ENCODE measurements around the gene PPIF.
A peak's percentile ranks its signal among the peaks of the same experiment; 100 is the strongest.

PPIF gene

DNA sequence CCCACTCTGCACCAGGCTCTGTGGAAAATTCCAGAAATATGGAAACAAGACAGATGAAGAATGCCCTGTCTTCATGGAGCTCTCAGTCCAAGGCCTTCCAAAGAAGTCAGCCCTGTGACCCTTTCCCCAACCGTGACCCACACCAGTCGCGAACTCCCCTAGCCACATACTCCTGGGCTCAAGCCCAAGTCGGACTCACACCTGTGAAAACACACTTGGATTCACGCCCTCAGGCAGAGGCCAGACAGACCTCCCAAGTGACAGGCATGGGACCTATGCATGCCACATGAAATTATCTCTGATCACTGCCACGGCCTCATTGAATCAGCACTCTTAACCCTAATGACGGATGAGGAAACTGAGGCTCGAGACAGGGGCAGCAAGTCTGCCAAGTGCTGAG lies 55.7 kb downstream of the PPIF start:
- Histone ChIP-seq H4K8ac (ENCODE audit: low read length) (peak overlapping the region; percentile 71), H2AFZ (ENCODE audit: low read depth, low read length) (no peak overlapping the region), H3K4me1 (ENCODE audit: control insufficient read depth, insufficient read depth, low read depth, low read length) (peaks cover 92% of the 10 kb centered on the region), H2AK5ac (ENCODE audit: low read length, severe bottlenecking) (peak overlapping the region; percentile 67), H2BK120ac (ENCODE audit: low read depth, low read length) (peak overlapping the region; percentile 96), H2BK5ac (ENCODE audit: low read depth, low read length, poor library complexity, severe bottlenecking) (no peak overlapping the region), H4K91ac (ENCODE audit: low read length) (peak overlapping the region; percentile 87), H3K36me3 (ENCODE audit: control insufficient read depth in 1 of 2, insufficient read depth in 2 of 2, low read depth in 1 of 2, low read length in 2 of 2) (peaks cover 31 to 34% of the 10 kb centered on the region in 2 experiments), H2BK15ac (ENCODE audit: low read depth, poor library complexity, severe bottlenecking) (no peak overlapping the region), H3K14ac (ENCODE audit: low read length in 2 of 2) (peak overlapping the region in 1 of 2 experiments; percentile 45), H3K23ac (ENCODE audit: low read length in 2 of 2) (peak overlapping the region in 1 of 2 experiments; percentile 23), H3K4me3 (ENCODE audit: insufficient read depth in 1 of 2, low read depth in 1 of 2, low read length in 2 of 2) (peak overlapping the region in 1 of 2 experiments; percentile 39), H3K79me1 (replicated peaks; ENCODE audit: low read length, poor library complexity, severe bottlenecking) (peaks cover 25% of the 10 kb centered on the region), H3K18ac (ENCODE audit: low read depth in 1 of 2, low read length in 2 of 2) (peak overlapping the region; percentile 86 to 93), H3K27me3 (ENCODE audit: control insufficient read depth in 1 of 2, insufficient read depth in 1 of 2, low read length in 2 of 2) (no peaks in the 10 kb centered on the region), H3K27ac (ENCODE audit: low read length, poor library complexity, severe bottlenecking) (peak overlapping the region; percentile 23), H2BK12ac (ENCODE audit: low read length in 2 of 2) (peak overlapping the region; percentile 73 to 88), H3K4me2 (ENCODE audit: low read length, poor library complexity, severe bottlenecking) (no peak overlapping the region), H3K9ac (ENCODE audit: low read length) (peak overlapping the region; percentile 81), H3K4ac (ENCODE audit: low read depth in 1 of 2, low read length in 2 of 2) (peak overlapping the region; percentile 78 to 96), H3K9me3 (ENCODE audit: control insufficient read depth, low read length) (no peaks in the 10 kb centered on the region)
- WGBS = 81% methylated on average over 8 of the region's 8 CpGs
- no peak for DNase-seq

DNA sequence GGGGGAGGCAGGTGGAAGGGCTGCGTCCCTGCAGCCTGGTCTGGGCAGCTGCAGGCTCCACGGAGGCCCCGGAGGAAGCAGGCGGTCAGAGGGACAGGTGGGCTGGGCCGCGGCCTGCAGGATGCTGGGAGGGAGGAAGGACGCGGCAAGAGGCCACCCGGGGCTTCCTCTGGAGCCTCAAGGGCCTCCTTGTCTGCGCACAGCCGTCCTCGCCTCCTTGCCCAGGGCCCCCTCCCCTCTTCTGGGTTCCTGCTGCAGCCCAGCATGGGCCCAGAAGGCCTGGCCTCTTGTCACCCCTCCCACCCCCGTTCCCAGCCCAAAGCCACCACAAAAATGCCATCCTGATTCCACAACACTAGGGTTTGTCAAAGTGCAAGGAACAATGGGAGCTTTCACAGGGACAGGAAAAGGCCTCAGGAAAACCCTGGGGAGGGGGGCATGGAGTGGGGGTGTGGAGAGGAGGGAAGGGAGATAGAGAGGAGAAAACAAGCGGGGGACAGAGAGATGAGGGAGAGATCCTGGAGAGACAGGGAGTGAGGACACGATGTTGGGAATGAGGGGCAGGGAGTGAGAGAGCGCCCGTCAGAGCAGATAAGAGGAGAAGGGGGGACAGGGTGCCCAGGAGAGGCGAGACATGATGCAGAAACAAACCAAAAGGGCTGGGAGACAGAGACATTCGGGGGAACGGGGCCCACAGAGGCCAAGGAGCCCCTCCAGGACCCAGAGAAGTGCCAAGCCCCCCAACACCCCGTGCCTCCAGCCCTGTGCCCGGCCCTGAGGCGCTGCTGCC lies 56.4 kb downstream of the PPIF start:
- Histone ChIP-seq H2BK120ac (ENCODE audit: low read depth, low read length) (peak overlapping the region; percentile 96), H3K23ac (ENCODE audit: low read length in 2 of 2) (peak overlapping the region in 1 of 2 experiments; percentile 23), H2AFZ (ENCODE audit: low read depth, low read length) (peak overlapping the region; percentile 46), H2AK5ac (ENCODE audit: low read length, severe bottlenecking) (peak overlapping the region; percentile 67), H3K4ac (ENCODE audit: low read depth in 1 of 2, low read length in 2 of 2) (peak overlapping the region; percentile 90 to 96), H3K18ac (ENCODE audit: low read depth in 1 of 2, low read length in 2 of 2) (peak overlapping the region; percentile 88 to 93), H4K8ac (ENCODE audit: low read length) (peak overlapping the region; percentile 71), H3K4me3 (ENCODE audit: insufficient read depth in 1 of 2, low read depth in 1 of 2, low read length in 2 of 2) (peak overlapping the region in 1 of 2 experiments; percentile 39), H3K9me3 (ENCODE audit: control insufficient read depth, low read length) (no peaks in the 10 kb centered on the region), H3K36me3 (ENCODE audit: control insufficient read depth in 1 of 2, insufficient read depth in 2 of 2, low read depth in 1 of 2, low read length in 2 of 2) (peaks cover 25 to 36% of the 10 kb centered on the region in 2 experiments), H3K9ac (ENCODE audit: low read length) (peak overlapping the region; percentile 81), H3K4me1 (ENCODE audit: control insufficient read depth, insufficient read depth, low read depth, low read length) (peaks cover 90% of the 10 kb centered on the region), H3K27ac (ENCODE audit: low read length, poor library complexity, severe bottlenecking) (peak overlapping the region; percentile 84), H3K27me3 (ENCODE audit: control insufficient read depth in 1 of 2, insufficient read depth in 1 of 2, low read length in 2 of 2) (no peaks in the 10 kb centered on the region), H2BK15ac (ENCODE audit: low read depth, poor library complexity, severe bottlenecking) (peak overlapping the region; percentile 44), H3K14ac (ENCODE audit: low read length in 2 of 2) (peak overlapping the region in 1 of 2 experiments; percentile 76), H2BK5ac (ENCODE audit: low read depth, low read length, poor library complexity, severe bottlenecking) (peak overlapping the region; percentile 61), H2BK12ac (ENCODE audit: low read length in 2 of 2) (peak overlapping the region; percentile 73 to 88), H3K4me2 (ENCODE audit: low read length, poor library complexity, severe bottlenecking) (peak overlapping the region; percentile 14), H4K91ac (ENCODE audit: low read length) (peak overlapping the region; percentile 87), H3K79me1 (replicated peaks; ENCODE audit: low read length, poor library complexity, severe bottlenecking) (peaks cover 23% of the 10 kb centered on the region)
- DNase-seq = peak; percentile 56
- WGBS = 8% methylated on average over 16 of the region's 23 CpGs

DNA sequence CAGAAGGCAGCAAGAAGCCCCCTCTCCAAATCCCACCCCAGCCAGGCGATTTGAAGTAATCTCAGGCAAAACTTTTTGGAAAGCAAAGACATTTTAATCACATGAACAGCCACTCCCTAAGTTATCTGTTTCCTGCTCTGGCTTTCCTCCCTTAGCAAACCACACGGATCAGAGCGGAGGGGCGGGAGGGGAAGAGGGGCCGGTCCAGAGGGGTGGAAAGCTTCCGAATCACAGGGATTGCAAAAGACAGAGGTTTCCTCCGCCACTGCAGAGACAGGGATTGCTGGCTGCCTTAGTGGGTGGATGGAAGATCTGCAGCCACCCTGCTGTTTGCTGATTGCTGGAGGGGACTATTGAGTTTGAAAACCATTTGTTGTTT lies 57.0 kb downstream of the PPIF start:
- Histone ChIP-seq H3K18ac (ENCODE audit: low read depth in 1 of 2, low read length in 2 of 2) (peak overlapping the region; percentile 93 to 96), H3K36me3 (ENCODE audit: control insufficient read depth in 1 of 2, insufficient read depth in 2 of 2, low read depth in 1 of 2, low read length in 2 of 2) (peaks cover 27 to 39% of the 10 kb centered on the region in 2 experiments), H2BK12ac (ENCODE audit: low read length in 2 of 2) (peak overlapping the region; percentile 73 to 96), H3K4me1 (ENCODE audit: control insufficient read depth, insufficient read depth, low read depth, low read length) (peaks cover 85% of the 10 kb centered on the region), H3K9ac (ENCODE audit: low read length) (peak overlapping the region; percentile 81), H3K27ac (ENCODE audit: low read length, poor library complexity, severe bottlenecking) (peak overlapping the region; percentile 84), H2AK5ac (ENCODE audit: low read length, severe bottlenecking) (no peak overlapping the region), H3K23ac (ENCODE audit: low read length in 2 of 2) (no peak overlapping the region), H3K27me3 (ENCODE audit: control insufficient read depth in 1 of 2, insufficient read depth in 1 of 2, low read length in 2 of 2) (no peaks in the 10 kb centered on the region), H4K8ac (ENCODE audit: low read length) (peak overlapping the region; percentile 71), H3K4me2 (ENCODE audit: low read length, poor library complexity, severe bottlenecking) (peak overlapping the region; percentile 5), H2BK15ac (ENCODE audit: low read depth, poor library complexity, severe bottlenecking) (peak overlapping the region; percentile 31), H3K9me3 (ENCODE audit: control insufficient read depth, low read length) (no peaks in the 10 kb centered on the region), H3K4ac (ENCODE audit: low read depth in 1 of 2, low read length in 2 of 2) (peak overlapping the region; percentile 90 to 96), H2BK5ac (ENCODE audit: low read depth, low read length, poor library complexity, severe bottlenecking) (peak overlapping the region; percentile 61), H2BK120ac (ENCODE audit: low read depth, low read length) (peak overlapping the region; percentile 96), H4K91ac (ENCODE audit: low read length) (peak overlapping the region; percentile 95), H3K79me1 (replicated peaks; ENCODE audit: low read length, poor library complexity, severe bottlenecking) (peaks cover 26% of the 10 kb centered on the region), H3K14ac (ENCODE audit: low read length in 2 of 2) (no peak overlapping the region), H3K4me3 (ENCODE audit: insufficient read depth in 1 of 2, low read depth in 1 of 2, low read length in 2 of 2) (no peak overlapping the region), H2AFZ (ENCODE audit: low read depth, low read length) (no peak overlapping the region)
- DNase-seq = peak; percentile 94
- WGBS = 0% methylated on average over 5 of the region's 7 CpGs

DNA sequence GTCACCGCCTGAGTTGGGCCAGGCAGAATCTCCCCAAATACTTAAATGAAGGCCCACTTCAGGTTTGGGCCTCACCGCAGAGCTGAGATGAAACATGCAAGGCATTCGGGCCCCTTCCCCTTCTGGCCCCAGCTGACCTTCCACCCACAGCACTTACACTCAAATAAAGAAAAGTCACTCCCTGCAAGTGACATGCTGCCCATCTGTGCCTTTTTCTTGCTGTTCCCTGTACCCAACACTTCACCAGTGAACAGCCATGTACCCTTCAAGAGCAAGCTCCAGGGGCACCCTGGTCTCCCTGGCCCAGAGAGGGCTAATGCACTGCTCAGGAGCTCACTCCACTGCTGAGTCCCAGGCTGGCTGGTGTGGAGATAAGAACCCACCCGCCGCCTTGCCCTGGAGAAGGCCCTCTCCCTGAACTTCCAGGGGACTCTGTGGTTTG lies 57.4 kb downstream of the PPIF start:
- WGBS = 33% methylated on average over 5 of the region's 5 CpGs
- Histone ChIP-seq H3K9ac (ENCODE audit: low read length) (peak overlapping the region; percentile 81), H3K4ac (ENCODE audit: low read depth in 1 of 2, low read length in 2 of 2) (peak overlapping the region; percentile 85 to 90)

More for the DNA sequence above, 57.4 kb downstream of the PPIF start:
- Histone ChIP-seq H3K23ac (ENCODE audit: low read length in 2 of 2) (peak overlapping the region in 1 of 2 experiments; percentile 37), H2AK5ac (ENCODE audit: low read length, severe bottlenecking) (peak overlapping the region; percentile 58), H3K27me3 (ENCODE audit: control insufficient read depth in 1 of 2, insufficient read depth in 1 of 2, low read length in 2 of 2) (no peaks in the 10 kb centered on the region), H3K4me3 (ENCODE audit: insufficient read depth in 1 of 2, low read depth in 1 of 2, low read length in 2 of 2) (no peak overlapping the region), H3K79me1 (replicated peaks; ENCODE audit: low read length, poor library complexity, severe bottlenecking) (peaks cover 29% of the 10 kb centered on the region), H3K27ac (ENCODE audit: low read length, poor library complexity, severe bottlenecking) (peak overlapping the region; percentile 84), H2BK12ac (ENCODE audit: low read length in 2 of 2) (peak overlapping the region; percentile 9 to 96), H3K36me3 (ENCODE audit: control insufficient read depth in 1 of 2, insufficient read depth in 2 of 2, low read depth in 1 of 2, low read length in 2 of 2) (peaks cover 32 to 39% of the 10 kb centered on the region in 2 experiments), H4K8ac (ENCODE audit: low read length) (peak overlapping the region; percentile 82), H3K4me2 (ENCODE audit: low read length, poor library complexity, severe bottlenecking) (no peak overlapping the region), H3K18ac (ENCODE audit: low read depth in 1 of 2, low read length in 2 of 2) (peak overlapping the region; percentile 84 to 96), H2BK15ac (ENCODE audit: low read depth, poor library complexity, severe bottlenecking) (peak overlapping the region; percentile 32), H4K91ac (ENCODE audit: low read length) (peak overlapping the region; percentile 95), H2AFZ (ENCODE audit: low read depth, low read length) (no peak overlapping the region), H2BK120ac (ENCODE audit: low read depth, low read length) (peak overlapping the region; percentile 62), H2BK5ac (ENCODE audit: low read depth, low read length, poor library complexity, severe bottlenecking) (no peak overlapping the region), H3K9me3 (ENCODE audit: control insufficient read depth, low read length) (no peaks in the 10 kb centered on the region), H3K14ac (ENCODE audit: low read length in 2 of 2) (peak overlapping the region in 1 of 2 experiments; percentile 68), H3K4me1 (ENCODE audit: control insufficient read depth, insufficient read depth, low read depth, low read length) (peaks cover 83% of the 10 kb centered on the region)
- peak; percentile 30 for DNase-seq
